WERI-Rb-1 (cell line): ENCODE data around the gene SV2C.

Source experiments
- DNase-seq: peaks from one replicate; pipeline ENCODE4 v3.0.0-alpha.2; 2020
- H3K27ac ChIP-seq: fragments of 250-450 bp; sonication (Bioruptor Pico); 2 replicates; pipeline ENCODE4 v1.5.1; 2020; ENCODE audit warnings: mild to moderate bottlenecking, moderate library complexity
- H3K27me3 ChIP-seq: fragments of 250-450 bp; sonication (Bioruptor Pico); 2 replicates; pipeline ENCODE4 v1.5.1; 2021; ENCODE audit warnings: mild to moderate bottlenecking, low read depth, moderate library complexity; ENCODE audit not compliant: insufficient read depth, severe bottlenecking
- H3K36me3 ChIP-seq: fragments of 250-450 bp; sonication (Bioruptor Pico); 2 replicates; pipeline ENCODE4 v1.5.1; 2020; ENCODE audit warnings: mild to moderate bottlenecking, moderate library complexity
- H3K4me3 ChIP-seq: 2 replicates; pipeline ENCODE4 v1.5.1; 2011; ENCODE audit warnings: low read depth, mild to moderate bottlenecking, control low read depth, low read length
- H3K9me3 ChIP-seq: fragments of 250-450 bp; sonication (Bioruptor Pico); 2 replicates; pipeline ENCODE4 v1.5.1; 2021; ENCODE audit warnings: mild to moderate bottlenecking, moderate library complexity; ENCODE audit not compliant: severe bottlenecking
- TF ChIP-seq, protein P1 (sequence below): IDR thresholded peaks from 2 replicates; pipeline ENCODE4 v1.5.1; 2011; ENCODE audit warnings: low read depth, mild to moderate bottlenecking, control low read depth, inconsistent platforms, low read length

Gene SV2C

DNA sequence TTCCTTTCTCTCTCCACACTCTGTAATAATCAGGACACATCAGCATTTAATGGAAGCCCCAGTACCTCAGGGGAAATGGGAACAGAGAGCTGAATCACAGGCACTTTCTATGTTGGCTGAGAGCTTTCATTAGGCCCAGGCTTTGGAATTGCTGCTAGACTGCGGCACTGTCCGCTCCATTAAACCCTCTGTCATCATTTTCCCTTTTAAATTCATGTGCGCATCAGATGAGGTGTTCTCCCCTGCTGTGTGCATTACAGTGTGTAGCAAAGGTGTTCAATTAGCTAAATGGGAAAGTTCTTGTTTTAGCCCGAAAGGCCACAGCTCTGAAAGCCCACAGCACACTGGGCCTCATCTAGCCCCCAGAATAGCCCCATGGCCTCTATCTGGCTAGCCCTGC is 133.6 kb downstream of the SV2C start:
- no peak overlapping the region for H3K27ac ChIP-seq
- no peaks in the 10 kb centered on the region for H3K36me3 ChIP-seq
- no peak for DNase-seq
- no peak overlapping the region for H3K4me3 ChIP-seq
- no peaks in the 10 kb centered on the region for H3K27me3 ChIP-seq
- TF ChIP-seq, protein P1, sequence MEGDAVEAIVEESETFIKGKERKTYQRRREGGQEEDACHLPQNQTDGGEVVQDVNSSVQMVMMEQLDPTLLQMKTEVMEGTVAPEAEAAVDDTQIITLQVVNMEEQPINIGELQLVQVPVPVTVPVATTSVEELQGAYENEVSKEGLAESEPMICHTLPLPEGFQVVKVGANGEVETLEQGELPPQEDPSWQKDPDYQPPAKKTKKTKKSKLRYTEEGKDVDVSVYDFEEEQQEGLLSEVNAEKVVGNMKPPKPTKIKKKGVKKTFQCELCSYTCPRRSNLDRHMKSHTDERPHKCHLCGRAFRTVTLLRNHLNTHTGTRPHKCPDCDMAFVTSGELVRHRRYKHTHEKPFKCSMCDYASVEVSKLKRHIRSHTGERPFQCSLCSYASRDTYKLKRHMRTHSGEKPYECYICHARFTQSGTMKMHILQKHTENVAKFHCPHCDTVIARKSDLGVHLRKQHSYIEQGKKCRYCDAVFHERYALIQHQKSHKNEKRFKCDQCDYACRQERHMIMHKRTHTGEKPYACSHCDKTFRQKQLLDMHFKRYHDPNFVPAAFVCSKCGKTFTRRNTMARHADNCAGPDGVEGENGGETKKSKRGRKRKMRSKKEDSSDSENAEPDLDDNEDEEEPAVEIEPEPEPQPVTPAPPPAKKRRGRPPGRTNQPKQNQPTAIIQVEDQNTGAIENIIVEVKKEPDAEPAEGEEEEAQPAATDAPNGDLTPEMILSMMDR = no peak
- no peaks in the 10 kb centered on the region for H3K9me3 ChIP-seq

DNA sequence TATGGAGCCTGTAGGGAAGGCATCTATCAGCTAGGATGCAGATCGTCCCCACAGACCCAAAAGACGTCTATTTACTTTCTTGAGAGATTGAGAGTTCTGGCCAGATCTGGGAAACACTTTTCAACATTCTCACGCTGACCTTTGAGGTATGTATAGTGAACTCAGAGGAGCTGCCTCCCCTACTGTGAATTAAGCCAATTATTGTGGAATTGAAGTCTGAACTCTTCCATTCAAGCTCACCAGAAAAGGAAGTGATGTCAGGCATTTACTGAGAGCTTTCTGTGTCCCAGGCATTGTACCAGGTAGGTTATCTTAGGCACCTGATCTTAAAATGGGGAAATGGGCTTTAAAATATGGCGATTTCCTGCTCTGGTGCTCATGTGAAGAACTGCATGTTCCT is 136.5 kb downstream of the SV2C start:
- DNase-seq = no peak
- Histone ChIP-seq H3K9me3 (no peaks in the 10 kb centered on the region), H3K36me3 (no peaks in the 10 kb centered on the region), H3K27ac (no peak overlapping the region), H3K4me3 (no peak overlapping the region), H3K27me3 (no peaks in the 10 kb centered on the region)
- TF ChIP-seq, protein P1 = no peak

DNA sequence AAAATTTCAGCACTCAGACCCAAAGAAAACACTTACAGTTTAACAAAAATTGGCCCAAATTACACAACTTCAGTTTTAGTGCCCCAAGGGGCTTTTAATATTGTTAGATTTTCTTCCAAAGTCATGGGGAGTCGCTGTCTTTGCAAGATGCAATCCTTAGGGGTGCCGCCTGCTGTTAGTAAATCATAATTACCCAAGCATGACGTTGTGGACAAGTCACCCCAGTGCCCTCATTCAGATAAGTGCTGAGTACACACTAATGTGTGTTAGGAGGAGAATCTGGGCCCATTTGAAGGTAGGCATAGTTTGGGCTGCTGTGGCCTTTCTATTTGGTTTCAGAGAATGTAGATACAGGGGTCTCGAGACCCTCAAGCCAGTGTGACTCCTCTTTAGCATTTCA is 138.1 kb downstream of the SV2C start:
- H3K27me3 ChIP-seq = no peaks in the 10 kb centered on the region
- no peaks in the 10 kb centered on the region for H3K36me3 ChIP-seq
- no peaks in the 10 kb centered on the region for H3K9me3 ChIP-seq
- TF ChIP-seq, protein P1 = no peak
- no peak for DNase-seq
- no peak overlapping the region for H3K27ac ChIP-seq
- no peak overlapping the region for H3K4me3 ChIP-seq

DNA sequence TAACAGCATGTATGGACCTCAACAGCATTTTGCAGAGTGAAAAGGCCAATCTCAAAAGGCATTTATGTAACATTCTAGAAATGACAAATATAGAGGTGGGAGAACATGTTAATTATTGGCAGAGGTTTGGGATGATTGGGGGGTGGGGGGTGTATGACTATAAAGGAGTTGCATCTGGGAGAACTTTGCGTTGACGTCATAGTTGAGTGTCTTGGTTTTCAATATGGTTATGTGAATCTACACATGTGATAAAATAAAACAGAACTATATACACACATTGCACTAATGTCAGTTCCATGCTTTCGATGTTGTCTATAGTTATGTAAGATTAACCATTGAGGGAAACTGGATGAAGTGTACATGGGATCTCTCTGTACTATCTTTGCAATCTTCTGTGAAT is 139.1 kb downstream of the SV2C start:
- TF ChIP-seq, protein P1 = no peak
- Histone ChIP-seq H3K4me3 (no peak overlapping the region), H3K9me3 (no peaks in the 10 kb centered on the region), H3K36me3 (no peaks in the 10 kb centered on the region), H3K27ac (no peak overlapping the region), H3K27me3 (no peaks in the 10 kb centered on the region)
- no peak for DNase-seq

DNA sequence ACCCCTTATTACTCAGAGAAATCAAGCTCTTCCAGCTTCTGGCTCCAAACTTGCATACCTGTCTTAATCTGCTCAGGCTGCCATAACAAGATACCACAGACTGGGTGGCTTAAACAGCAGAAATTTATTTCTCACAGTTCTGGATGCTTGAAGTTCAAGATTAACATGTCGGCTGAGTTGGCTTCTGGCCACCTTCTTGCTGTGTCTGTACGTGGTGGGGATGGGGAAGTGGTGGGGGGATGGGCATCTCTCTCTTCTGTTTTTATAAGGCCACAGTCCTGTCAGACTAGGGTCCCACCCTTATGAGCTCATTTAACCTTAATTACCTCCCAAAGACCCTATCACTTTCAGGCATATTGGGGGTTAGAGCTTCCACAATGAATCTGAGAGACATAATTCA is 140.5 kb downstream of the SV2C start:
- TF ChIP-seq, protein P1 = no peak
- Histone ChIP-seq H3K4me3 (no peak overlapping the region), H3K27me3 (no peaks in the 10 kb centered on the region), H3K36me3 (no peaks in the 10 kb centered on the region), H3K27ac (no peak overlapping the region), H3K9me3 (no peaks in the 10 kb centered on the region)
- DNase-seq = no peak

DNA sequence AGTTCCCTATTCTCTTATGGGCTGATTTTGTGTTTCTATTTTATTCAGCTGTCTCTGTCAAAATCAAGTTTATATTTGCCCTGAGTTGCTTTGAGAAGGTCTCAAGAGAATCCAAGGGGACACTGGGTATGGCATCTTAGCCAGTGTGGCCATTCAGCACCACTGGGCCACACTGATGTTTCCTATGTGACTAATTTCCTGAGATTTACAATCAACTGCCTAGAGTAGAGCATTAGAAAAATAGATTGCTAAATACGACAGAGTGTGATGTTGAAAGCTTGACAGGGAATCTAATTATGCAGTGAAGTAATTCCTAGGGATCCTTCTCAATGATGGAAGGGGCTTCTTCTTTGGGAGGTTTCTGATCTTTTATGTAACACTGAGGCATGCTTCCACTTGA is 141.7 kb downstream of the SV2C start:
- Histone ChIP-seq H3K27ac (no peak overlapping the region), H3K36me3 (no peaks in the 10 kb centered on the region), H3K9me3 (no peaks in the 10 kb centered on the region), H3K27me3 (no peaks in the 10 kb centered on the region), H3K4me3 (no peak overlapping the region)
- DNase-seq = no peak
- TF ChIP-seq, protein P1 = no peak
